ENCODE results near the gene ZNF469. TPM values are rescaled to one million over a fixed set of nuclear protein-coding genes. Genes with fewer than 3 reads are reported as not detected.

The ZNF469 gene, protein sequence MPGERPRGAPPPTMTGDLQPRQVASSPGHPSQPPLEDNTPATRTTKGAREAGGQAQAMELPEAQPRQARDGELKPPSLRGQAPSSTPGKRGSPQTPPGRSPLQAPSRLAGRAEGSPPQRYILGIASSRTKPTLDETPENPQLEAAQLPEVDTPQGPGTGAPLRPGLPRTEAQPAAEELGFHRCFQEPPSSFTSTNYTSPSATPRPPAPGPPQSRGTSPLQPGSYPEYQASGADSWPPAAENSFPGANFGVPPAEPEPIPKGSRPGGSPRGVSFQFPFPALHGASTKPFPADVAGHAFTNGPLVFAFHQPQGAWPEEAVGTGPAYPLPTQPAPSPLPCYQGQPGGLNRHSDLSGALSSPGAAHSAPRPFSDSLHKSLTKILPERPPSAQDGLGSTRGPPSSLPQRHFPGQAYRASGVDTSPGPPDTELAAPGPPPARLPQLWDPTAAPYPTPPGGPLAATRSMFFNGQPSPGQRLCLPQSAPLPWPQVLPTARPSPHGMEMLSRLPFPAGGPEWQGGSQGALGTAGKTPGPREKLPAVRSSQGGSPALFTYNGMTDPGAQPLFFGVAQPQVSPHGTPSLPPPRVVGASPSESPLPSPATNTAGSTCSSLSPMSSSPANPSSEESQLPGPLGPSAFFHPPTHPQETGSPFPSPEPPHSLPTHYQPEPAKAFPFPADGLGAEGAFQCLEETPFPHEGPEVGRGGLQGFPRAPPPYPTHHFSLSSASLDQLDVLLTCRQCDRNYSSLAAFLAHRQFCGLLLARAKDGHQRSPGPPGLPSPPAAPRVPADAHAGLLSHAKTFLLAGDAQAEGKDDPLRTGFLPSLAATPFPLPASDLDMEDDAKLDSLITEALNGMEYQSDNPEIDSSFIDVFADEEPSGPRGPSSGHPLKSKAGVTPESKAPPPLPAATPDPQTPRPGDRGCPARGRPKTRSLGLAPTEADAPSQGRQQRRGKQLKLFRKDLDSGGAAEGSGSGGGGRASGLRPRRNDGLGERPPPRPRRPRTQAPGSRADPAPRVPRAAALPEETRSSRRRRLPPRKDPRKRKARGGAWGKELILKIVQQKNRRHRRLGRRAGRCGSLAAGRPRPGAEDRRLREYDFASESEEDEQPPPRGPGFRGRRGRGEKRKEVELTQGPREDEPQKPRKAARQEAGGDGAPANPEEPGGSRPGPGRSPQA (N-terminal part only)
- 1 to 10 TPM in 3 of 4 donors, under 1 TPM in 1; 0.87 to 1.8 (median 1.1) TPM for total RNA-seq

DNA sequence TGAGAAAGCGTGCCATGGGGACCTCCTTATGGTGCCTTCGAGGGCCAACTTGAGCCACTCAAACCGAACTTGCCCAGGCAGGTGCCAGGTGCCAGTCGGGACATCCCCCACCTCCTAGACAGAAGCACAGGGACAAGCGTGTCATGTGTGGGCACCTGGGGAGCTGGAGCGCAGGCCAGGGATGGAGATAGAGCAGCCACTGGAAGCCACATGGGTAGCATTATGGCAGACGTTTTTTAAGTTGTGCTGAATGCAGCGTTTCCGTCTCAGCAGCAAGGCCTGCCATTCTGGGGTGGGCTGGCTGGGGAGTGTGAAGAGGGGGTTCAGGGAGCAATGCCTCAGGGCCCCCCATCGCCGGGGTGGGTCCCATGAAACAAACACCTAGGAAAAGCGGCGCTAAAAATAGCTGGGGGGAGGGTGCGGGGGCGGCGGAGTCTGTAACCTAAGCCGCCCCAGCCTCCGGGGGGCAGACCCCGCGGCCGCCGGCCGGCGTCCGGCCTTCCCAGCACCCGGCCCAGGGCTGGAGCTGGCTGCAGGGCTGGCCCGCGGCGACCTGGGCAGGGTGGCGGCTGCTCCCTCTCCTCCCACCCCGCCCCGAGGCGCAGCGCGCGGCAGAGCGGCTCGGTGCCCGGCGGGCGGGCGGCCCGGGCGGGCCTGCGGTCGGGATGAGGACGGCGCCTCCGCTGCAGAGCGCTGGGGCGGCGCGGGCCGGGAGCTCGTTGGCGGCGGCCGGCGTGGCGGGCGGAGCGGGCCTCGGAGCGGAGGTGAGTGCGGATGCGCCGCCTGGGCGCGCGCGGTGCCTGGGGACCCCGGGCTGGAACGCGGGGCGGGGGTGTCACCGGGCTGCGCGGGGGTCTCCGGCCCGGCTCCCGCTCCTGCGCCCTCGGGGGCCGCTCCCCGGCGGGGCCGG lies at the start of gene ZNF469:
TSS of gene ZNF469 (plus strand) at position 469 of the 910 bp plus-strand sequence. CDS start 44,512 bp downstream, outside the sequence.
- H3K27me3 ChIP-seq, result peaks cover 0 to 32% of the 10 kb centered on the region in 2 donors
- TF ChIP-seq, protein P1, sequence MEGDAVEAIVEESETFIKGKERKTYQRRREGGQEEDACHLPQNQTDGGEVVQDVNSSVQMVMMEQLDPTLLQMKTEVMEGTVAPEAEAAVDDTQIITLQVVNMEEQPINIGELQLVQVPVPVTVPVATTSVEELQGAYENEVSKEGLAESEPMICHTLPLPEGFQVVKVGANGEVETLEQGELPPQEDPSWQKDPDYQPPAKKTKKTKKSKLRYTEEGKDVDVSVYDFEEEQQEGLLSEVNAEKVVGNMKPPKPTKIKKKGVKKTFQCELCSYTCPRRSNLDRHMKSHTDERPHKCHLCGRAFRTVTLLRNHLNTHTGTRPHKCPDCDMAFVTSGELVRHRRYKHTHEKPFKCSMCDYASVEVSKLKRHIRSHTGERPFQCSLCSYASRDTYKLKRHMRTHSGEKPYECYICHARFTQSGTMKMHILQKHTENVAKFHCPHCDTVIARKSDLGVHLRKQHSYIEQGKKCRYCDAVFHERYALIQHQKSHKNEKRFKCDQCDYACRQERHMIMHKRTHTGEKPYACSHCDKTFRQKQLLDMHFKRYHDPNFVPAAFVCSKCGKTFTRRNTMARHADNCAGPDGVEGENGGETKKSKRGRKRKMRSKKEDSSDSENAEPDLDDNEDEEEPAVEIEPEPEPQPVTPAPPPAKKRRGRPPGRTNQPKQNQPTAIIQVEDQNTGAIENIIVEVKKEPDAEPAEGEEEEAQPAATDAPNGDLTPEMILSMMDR (IDR thresholded peaks at IDR 0.05), result no peak
- TF ChIP-seq POLR2A (IDR thresholded peaks at IDR 0.05), result no peak
- no peak for TF ChIP-seq EP300 (IDR thresholded peaks at IDR 0.05)
- H3K27ac ChIP-seq, result peak within 1 kb of the TSS in 1 of 4 donors; percentile 58
- H3K4me1 ChIP-seq, result peaks cover 0 to 29% (median 8%) of the 10 kb centered on the region in 4 donors
- H3K9me3 ChIP-seq, result no peaks in the 10 kb centered on the region
- no peak for DNase-seq (ENCODE audit: low spot score in 2 of 2)
- 29 to 34% methylated on average over 20 to 26 of the region's 87 CpGs for WGBS, 2 donors
- peak within 1 kb of the TSS; percentile 8 to 50 (median 24) for H3K4me3 ChIP-seq
- no peaks in the 10 kb centered on the region for H3K36me3 ChIP-seq

DNA sequence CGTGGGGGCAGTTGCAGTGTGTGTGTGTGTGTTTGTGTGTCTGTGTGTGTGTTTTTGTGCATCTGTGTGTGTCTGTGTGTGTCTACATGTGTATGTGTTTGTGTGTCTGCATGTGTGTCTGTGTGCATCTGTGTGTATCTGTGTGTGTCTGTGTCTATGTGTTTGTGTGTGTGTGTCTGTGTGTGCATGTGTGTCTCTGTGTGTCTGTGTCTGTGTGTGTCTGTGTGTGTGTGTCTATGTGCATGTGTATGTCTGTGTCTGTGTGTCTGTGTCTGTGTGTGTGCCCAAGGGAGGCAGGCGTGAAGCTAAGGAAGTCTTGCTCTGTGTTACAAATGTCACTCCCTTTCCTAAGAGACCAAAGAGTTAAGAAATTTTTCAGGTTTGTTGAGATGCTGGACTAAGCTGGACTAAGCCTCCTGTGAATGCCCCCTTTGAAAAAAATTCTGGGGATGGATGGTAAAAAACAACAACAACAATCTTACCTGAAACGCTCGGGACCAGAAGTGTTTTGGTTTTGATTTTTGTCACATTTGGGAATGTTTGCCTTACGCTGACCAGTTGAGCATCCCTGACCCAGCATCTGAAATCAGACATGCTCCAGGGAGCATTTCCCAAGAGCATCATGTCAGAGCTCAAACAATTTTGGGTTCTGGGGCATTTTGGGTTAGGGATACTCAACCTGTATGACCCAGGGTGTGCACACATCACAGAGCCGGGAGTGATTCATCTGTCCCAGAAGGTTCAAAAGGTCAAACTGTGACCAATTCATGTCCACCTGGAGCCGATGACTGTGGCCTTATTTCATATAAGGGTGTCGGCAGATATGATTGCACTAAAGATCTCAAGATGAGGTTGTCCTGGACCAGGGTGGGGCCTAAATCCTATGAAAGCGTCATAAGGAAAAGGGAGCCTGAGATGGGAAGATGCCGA lies 48.6 kb upstream of the ZNF469 start:
- Histone ChIP-seq H3K4me1 (peaks cover 0 to 11% (median 0%) of the 10 kb centered on the region in 4 donors), H3K4me3 (no peak overlapping the region), H3K27ac (no peak overlapping the region), H3K9me3 (no peaks in the 10 kb centered on the region), H3K36me3 (no peaks in the 10 kb centered on the region), H3K27me3 (no peaks in the 10 kb centered on the region)
- no peak for TF ChIP-seq EP300 (IDR thresholded peaks at IDR 0.05)
- TF ChIP-seq, protein P1 (IDR thresholded peaks at IDR 0.05), result no peak
- TF ChIP-seq POLR2A (IDR thresholded peaks at IDR 0.05), result no peak
- DNase-seq (ENCODE audit: low spot score in 2 of 2), result no peak
- WGBS, 2 donors, result 82 to 83% methylated on average over 10 of the region's 10 CpGs

DNA sequence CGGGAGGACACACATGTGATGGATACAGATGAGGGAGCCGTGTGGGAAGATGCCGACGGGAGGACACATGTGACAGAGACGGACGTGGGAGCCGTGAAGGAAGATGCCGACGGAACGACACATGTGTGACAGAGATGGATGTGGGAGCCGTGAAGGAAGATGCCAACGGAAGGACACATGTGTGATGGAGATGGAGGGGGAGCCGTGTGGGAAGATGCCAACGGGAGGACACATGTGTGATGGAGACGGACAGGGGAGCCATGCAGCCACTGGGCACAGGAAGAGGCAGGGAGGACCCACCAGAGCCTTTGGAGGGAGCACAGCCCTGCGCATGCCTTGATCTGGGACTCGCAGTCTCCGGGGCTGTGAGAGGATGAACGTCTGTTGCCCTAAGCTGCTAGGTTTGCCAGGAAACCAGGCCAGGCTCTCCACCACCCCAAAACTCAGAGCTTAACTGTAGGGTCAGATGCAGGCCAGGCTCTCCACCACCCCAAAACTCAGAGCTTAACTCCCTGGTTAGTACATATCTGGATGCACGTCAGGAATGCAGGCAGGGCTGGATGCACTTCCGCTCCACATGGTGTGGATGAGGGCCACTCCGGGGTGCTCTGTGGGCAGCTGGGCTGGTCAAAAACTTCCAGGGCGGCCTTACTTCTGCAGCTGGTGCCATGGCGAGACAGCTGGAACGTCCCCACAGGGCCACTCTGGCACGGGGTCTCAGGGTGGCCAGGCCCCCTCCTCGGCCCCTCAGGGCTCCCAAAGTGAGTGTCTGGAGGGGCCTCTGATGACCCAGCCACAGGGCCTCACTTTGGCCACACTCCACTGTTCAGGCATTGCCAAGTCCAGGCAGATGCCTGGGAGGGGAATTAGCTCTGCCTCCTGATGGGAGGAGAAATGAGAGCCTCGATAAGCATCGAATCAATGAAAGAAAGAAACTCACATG lies 47.7 kb upstream of the ZNF469 start:
- Histone ChIP-seq H3K27me3 (no peaks in the 10 kb centered on the region), H3K9me3 (no peaks in the 10 kb centered on the region), H3K27ac (no peak overlapping the region), H3K4me1 (peaks cover 0 to 11% (median 0%) of the 10 kb centered on the region in 4 donors), H3K36me3 (no peaks in the 10 kb centered on the region), H3K4me3 (no peak overlapping the region)
- WGBS, 2 donors, result 84 to 87% methylated on average over 27 to 29 of the region's 29 CpGs
- TF ChIP-seq EP300 (IDR thresholded peaks at IDR 0.05) (no peak), POLR2A (IDR thresholded peaks at IDR 0.05) (no peak)
- TF ChIP-seq, protein P1 (IDR thresholded peaks at IDR 0.05), result no peak
- no peak for DNase-seq (ENCODE audit: low spot score in 2 of 2)
